ENCODE data around the gene ZNF835.
"Not testable (repeated sequence)": the region's sequence is repeated elsewhere in the genome, so short reads cannot be mapped to it uniquely, and the experiment has no call there.

ZNF835 gene

DNA sequence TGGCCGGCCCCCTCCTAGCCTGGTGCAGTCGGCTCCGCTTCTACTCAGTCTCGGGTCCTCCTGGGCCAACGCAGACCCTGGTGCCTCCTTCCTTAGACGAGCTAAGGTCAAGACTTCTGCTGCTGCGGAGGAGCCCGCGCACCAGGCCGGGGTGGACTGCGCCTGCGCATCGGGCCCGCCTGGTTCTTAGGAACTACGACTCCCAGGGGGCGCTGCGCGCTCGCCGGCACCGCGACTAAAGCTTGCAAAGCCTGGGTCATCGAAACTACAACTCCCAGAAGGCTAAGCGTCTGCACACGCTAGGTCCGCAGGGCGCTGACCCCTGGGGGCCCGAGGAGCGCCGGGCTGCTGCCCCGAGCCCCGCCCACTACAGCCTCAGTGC is at the start of gene ZNF835:
Gene ZNF835, minus strand, starts transcription at position 145 of the 382 bp plus-strand sequence. CDS start 6,559 bp downstream, outside the sequence.
- DNase-seq (ENCODE audit: low spot score): no peak
- FAIRE-seq: no peak

DNA sequence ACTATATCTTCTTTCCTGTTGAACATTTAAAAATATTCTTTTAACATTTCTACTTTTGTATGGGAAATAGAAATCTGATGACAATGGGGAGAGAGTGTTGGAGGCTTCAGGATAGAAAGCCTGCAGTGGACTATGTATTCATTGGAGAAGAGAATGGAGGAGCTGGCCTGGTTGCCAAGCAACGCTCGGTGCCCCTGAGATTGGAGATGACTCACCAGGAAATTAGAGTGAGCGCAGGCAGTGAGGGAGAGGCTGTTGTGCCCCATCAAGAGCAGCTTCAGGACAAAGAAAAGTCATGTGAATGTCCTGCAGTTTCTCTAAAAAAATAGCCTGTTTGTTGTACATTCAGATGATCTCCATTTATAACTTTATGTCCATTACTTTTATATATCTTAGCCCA is 48.7 kb upstream of the ZNF835 start:
- FAIRE-seq (no peak), DNase-seq (ENCODE audit: low spot score) (no peak)

DNA sequence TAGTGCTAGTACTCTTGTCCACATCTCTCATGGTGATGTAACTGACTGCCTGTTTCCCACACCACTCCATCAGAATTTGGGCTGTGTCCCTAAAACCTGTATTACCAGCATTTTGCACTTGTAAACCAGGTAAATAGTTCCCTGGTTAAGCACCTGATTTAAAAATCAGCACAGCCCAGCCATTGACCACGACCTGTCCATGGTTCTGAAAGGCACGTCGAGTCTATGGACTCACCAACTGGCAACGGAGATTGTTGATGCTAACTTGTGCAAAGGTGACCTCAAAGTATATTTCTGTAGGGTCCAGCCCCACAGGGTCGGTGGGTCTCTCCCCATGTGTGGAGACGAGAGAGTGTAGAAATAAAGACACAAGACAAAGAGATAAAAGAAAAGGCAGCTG is 46.7 kb upstream of the ZNF835 start:
- no peak for FAIRE-seq
- DNase-seq (ENCODE audit: low spot score): no peak

DNA sequence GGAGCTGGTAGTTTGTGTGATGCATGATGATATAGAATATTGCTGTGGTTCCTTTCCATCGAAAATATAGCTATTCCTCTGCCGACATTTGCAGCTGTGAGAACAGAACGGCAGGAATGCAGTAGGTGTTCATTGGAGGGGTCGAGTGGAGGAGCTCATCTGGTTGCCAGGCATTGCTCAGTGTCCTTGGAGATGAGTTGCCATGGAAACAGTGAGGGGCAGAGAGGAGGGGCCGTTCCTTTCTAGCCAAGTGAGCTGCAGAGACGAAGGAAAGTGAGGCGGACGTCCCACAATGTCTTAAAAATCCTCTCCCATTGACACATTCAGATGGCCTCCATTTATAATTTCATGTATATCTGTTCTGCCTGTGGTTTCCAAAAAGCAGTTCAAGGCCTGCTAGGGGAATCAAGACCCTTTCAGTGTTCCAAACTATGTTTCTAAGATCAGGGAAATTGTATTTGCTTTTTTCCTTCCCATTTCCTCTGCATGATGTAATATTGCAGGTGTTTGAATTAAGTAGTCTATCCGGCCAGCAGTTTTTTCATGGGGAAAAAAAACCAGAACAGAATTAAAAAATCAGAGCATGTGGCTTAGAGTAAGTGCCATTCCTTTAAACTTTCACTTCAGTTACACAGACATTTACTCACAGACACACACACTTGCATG is 41.2 kb upstream of the ZNF835 start:
- DNase-seq (ENCODE audit: low spot score) (no peak), FAIRE-seq (no peak)

DNA sequence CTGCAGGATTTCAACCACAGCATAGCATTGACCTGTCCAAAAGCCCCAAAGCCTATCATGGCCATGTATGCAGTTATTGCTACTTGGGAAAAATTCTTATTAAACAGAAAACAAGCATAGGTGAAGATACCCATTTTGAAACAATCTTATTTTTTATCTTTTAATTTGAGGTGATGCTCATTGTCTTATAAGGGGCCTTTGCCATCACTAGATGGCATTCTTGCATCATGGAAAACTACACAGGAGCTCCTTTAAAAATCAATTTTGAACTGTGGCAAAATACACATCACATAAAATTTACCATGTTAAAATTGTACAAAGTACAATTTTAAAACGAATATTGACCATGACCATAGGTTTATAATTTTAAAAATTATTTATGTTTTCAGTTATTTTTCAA is 38.9 kb upstream of the ZNF835 start:
- FAIRE-seq: no peak
- no peak for DNase-seq (ENCODE audit: low spot score)

DNA sequence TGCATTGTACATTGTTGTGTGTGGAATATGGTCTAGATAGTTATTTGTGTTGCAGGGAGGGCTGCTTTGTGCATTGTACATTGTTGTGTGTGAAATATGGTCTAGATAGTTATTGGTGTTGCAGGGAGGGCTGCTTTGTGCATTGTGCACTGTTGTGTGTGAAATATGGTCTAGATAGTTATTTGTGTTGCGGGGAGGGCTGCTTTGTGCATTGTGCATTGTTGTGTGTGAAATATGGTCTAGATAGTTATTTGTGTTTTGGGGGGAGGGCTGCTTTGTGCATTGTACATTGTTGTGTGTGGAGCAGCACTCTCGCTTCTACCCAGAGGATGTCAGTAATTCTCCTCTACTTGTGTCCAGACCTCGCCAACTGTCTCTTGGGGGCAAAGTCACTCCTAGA is 36.3 kb upstream of the ZNF835 start:
- no peak for DNase-seq (ENCODE audit: low spot score)
- FAIRE-seq: no peak

DNA sequence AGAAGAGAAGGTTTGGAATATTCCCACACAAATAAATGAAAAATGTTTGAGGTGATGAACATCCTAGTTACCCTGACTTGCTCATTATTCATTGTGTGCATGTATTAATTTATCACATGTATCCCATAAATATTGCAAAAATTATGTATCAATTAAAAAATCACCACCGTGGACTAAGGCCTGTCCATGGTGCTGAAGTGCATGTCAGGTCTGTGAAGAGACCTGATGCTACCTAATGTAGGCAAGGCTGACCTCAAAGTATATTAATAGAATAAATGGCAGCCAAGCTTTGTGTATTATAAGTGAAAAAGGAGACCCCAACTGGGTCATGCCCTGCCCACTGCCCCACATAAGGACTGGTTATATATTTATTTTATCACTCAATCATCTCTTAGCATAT is 34.4 kb upstream of the ZNF835 start:
- FAIRE-seq (no peak), DNase-seq (ENCODE audit: low spot score) (no peak)

DNA sequence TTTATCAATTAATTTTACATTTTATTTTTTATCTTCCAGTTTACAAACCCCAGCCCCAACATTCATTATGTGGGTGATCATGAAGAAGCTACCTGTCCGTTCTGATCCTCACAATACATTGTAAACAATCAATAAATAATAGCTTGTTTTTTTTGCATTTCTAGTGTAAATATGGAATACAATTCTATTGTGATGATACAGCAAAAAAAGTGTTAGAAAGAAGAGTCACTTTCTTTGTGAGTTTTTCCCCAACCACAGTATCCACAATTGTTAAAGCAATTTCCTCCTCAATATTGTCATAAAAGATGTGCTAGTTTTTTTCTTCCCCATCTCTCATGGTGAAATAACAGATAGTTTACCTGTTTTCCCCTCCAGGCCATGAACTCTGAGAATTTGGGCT is 30.3 kb upstream of the ZNF835 start:
- DNase-seq (ENCODE audit: low spot score) (no peak), FAIRE-seq (no peak)

DNA sequence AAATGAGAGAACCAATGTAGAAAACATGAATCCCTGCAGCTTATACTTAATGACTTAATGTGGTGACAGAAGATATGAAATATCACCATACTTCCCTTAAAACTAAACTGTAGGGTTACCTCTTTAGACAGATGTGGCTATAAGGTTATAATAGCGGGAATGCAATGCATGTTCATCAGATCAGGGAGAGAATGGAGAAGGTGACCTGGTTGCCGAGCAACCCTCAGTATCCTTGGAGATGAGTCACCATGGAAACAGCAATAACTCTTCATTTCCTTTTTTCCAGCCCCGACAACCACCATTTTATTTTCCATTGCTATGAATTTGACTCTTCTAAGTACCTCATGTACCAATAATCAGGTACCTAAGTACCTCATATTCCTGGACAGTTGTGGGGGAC is 28.0 kb upstream of the ZNF835 start:
- FAIRE-seq: no peak

DNA sequence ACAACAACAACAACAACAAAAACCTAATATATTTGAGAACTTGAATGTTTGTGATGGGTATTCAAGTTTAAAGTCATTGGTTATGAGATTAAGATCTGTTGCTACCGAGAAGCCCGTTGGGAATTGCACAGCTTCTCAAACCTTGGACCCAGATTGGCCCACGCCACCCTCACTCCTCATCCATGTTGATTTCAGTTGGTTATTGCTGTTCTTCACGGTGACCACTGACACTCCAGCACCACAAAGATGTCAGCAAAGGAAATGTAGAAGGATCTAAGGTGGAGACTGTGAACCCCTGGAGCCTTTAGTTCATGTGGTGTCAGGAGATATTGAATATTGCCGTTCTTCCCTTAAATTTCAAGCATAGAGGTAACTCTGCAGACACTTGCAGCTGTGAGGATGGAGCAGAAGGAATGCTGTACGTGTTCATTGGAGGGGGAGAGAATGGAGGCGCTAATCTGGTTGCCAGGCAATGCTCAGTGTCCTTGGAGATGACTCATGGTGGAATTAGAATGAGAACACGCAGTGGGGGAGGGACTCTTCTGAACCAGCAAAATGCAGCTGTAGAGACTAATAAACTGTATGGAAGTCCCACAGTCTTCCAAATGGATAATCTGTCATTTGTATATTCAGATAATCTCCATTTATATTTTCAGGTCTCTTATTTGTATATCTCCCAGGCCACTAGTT is 20.8 kb upstream of the ZNF835 start:
- no peak for DNase-seq (ENCODE audit: low spot score)
- FAIRE-seq: no peak

More for the DNA sequence above, 28.0 kb upstream of the ZNF835 start:
- DNase-seq (ENCODE audit: low spot score): no peak

DNA sequence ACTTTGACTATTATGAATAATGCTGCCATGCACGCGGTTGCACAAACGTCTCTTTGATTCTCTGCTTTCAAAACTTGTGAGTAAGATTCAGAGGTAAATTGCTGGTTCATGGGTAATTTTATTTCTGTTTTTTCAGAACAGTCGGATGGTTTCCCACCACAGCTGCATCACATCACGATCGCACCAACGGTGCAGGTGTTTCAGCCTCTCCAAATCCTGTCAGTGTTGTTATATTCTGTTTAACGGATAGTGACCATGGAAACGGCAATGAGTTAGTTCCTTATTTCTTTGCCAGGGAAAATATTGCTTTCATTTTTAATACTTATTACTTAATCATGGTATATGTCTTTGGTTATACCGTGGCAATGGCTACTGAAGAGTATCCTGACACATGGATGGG is 19.1 kb upstream of the ZNF835 start:
- DNase-seq (ENCODE audit: low spot score) (no peak), FAIRE-seq (no peak)

DNA sequence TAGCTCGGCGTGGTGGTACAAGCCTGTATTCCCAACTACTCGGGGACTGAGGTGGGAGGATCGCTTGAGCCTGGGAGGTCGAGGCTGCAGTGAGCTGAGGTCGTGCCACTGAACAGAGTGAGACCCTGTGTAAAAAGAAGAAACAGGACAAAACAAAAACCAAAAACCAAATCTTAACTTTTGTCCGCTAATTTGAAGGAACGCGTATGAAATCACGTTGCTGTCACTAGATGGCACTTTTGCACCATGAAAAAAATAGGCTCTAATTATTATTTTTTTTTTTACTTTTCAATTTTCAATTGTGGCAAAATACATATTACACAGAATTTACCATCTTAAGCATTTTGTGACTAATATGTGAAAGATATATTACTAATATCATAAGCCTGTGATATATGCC is 17.6 kb upstream of the ZNF835 start:
- DNase-seq (ENCODE audit: low spot score) (no peak), FAIRE-seq (no peak)

DNA sequence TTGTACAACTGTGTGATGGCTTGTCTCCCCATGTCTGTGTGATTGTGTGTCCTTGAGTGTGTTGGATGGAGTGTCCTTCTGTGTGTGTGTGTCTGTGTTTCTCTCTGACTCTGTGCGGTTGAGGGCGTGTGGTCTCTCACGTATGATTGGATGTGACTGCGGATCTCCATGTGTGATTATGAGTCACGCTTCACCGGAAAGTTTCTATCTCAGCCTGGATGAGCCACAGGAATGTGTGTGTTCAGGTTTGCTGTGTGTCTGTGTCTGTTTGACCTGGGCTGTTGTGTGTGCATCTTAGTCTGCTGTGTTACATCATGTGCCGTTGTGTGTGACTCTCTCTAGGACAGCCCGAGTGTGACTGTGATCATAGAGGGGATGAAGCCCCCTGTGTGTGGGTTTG is 15.5 kb upstream of the ZNF835 start:
- FAIRE-seq: no peak
- DNase-seq (ENCODE audit: low spot score): no peak

DNA sequence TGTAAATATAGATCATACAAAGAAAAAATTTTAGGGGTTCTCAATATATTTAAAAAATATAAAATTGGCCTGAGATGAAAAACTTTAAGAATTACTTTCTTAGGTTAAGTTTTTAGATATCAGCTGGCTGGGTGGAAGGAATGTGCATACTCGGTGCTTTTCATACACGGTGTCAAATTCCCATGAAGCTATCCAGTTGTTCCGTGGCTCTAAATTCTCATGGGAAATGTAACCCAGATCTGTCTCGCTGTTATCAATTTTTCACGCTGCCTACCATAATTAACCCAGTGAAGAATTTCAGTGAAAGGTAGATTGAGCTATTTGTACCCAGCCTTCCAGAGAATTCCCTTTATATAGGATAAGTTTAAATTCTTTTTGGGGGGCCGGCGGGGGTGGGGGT is 11.6 kb upstream of the ZNF835 start:
- no peak for FAIRE-seq
- no peak for DNase-seq (ENCODE audit: low spot score)

DNA sequence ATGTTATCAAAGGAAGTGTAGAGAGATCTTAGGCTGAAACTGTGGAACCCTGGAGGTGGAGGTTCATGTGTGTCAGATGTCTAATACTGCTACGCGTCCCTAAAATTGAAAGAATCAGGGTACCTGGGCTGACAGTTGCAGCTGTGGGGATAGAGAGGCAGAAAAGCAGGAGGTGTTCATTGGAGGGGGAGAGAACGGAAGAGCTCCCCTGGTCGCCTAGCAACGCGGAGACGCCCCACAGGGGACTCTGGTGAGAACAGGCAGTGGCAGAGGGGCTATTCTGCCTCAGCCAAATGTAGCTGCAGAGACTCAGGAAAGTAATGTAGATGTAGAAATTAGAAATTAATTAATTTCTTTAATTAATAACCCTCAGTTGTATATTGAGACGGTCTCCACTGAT is 10.1 kb upstream of the ZNF835 start:
- no peak for DNase-seq (ENCODE audit: low spot score)
- FAIRE-seq: no peak

DNA sequence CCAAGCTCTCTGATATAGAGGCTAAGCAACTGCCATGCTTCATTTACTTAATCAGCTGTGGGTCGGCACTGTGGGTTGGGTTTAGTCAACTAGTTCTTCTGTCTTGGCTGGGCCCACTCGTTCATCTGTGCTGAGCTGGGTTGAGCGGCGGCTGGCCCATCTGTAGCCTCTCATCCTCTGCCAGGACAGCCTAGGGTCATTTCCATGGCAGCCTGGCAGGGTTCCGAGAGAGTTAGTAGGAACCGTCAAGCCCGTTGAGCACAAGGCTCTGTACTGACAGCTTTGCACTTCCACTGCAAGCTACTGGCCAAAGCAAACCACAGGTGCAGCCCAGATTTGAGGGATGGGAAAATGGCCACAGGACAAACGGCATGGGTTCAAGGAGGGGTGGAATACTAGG is 6.6 kb upstream of the ZNF835 start:
- FAIRE-seq: no peak
- no peak for DNase-seq (ENCODE audit: low spot score)

DNA sequence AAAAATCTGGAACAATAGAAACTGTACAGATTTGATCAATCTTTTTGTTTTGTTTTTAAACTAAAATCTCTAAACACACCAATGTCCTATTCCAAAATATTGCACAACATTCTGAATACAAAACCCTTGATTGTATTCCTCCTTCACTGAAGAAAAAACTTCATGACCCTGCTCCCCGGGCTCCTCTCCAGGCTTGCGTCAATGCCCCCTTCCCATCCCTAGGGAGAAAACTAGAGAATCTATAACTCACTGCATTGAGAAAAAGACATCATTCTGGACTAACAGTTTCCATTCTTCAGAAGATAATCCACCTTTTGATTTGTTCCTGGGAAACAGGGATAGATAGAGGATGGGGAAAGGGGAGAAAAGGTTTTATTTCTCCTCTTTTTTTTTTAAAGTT is 1.1 kb upstream of the ZNF835 start:
- DNase-seq (ENCODE audit: low spot score); FAIRE-seq: not testable (repeated sequence)

DNA sequence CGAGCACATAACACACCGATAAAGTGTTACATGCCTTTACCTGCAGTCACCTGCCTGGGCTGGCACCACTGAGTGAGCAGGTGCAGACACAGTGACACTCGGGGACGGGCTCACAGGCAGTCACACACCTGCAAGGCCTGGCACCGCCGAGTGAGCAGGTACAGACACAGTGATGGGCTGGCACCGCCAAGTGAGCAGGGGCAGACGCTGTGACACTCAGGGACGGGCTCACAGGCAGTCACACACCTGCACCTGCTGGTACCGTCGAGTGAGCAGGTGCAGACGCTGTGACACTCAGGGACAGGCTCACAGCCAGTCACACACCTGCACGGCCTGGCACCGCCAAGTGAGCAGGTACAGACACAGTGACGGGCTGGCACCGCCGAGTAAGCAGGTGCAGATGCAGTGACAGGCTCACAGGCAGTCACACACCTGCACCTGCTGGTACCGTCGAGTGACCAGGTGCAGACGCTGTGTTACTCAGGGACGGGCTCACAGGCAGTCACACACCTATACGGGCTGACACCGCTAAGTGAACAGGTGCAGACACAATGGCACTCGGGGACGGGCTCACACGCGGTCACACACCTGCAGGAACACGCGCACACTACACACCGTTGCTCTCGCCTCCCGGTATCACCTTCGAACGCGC is 470 bp downstream of the ZNF835 start:
- DNase-seq (ENCODE audit: low spot score) (no peak), FAIRE-seq (no peak)

DNA sequence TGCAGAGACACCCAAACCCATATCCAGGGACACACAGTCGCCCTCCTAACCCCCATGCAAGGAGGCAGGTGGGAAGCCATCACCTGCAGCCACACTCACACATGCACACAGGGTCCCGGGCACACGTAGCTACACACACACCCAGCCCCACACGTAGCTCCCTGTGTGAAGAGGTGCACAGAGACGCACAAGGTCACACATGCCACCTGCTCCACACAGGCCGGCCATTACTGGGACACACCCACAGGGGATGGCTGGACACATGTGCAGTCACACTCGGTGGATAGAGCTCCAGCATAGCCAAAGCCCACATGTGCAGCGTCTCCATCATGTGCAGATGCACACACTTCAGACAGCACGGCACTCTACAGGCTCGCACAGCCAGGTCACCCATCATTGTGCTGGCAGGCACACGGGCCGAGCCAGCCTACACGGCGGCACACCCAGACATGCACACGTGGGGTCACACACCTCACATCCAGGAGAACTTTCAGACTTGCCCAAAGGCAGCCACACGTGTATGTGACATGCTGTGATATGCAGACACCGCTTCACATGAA is 1.1 kb downstream of the ZNF835 start:
- DNase-seq (ENCODE audit: low spot score): no peak
- FAIRE-seq: no peak

DNA sequence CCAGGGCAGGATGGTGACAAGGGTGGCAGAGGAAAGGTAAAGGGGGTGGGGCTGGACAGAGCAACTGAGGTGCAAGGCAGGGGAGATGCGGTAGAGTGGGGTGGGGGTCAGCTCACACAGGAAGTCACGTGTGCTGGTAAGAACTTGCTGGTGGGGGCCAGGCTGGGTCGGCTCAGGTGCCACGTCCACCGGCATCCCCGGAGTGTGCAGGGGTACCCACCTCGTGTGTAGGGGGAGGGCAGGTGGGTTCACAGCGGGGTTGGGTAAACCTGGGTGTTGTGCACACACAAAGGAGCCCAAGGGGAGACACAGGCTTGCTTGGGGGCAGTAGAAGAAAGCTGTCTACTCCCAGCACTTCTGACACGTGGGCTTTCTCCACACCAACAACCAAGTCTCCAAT is 2.9 kb downstream of the ZNF835 start:
- FAIRE-seq: no peak

DNA sequence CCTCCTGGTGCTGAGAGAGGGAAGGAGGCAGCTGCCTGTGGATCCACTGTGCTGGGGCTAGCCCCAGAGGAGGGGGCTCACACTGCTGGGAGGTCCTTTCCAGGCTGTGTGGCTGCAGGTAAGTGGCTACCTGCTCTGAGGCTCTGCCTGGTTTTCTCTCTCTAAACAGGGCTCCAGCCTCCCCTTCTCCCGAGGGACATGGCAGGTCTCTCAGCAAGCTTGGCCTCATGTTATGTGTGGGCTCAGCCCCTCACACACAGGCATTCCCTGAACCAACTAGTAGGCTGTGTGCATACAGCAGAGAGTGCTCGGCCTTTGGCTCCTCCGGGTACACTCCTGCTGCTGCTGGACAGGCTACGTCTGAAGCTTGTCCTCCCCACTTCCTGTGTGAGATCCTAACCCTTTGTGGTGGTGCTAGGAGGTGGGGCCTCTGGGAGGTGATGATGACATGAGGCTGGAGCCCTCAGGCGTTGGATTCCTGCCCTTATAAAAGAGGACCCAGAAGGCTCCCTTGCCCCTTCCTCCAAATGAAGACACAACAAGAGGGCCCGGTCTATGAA is 4.2 kb downstream of the ZNF835 start:
- DNase-seq (ENCODE audit: low spot score): no peak
- FAIRE-seq: no peak

More for the DNA sequence above, 2.9 kb downstream of the ZNF835 start:
- no peak for DNase-seq (ENCODE audit: low spot score)

DNA sequence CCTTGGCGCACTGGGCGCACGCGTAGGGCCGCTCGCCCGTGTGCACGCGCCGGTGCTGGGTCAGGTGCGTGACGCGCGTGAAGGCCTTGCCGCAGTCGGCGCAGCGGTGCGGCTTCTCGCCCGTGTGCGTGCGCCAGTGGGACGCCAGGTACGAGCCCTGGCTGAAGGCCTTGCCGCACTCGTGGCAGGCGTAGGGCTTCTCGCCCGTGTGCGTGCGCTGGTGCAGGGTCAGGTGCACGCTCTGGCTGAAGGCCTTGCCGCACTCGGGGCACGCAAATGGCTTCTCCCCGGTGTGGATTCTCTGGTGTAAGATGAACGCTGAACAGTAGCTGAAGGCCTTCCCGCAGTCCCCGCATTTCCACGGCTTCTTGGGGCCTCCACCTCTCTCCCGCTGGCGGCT is 7.0 kb downstream of the ZNF835 start:
- no peak for FAIRE-seq
- no peak for DNase-seq (ENCODE audit: low spot score)
